Epithelial cell of proximal tubule (primary cell): ENCODE measurements around the gene REXO1. TPM values are rescaled to one million over a fixed set of nuclear protein-coding genes. Genes with fewer than 3 reads are reported as not detected.

Source experiments
- DNase-seq: peaks from one replicate; pipeline ENCODE4 v3.0.0-alpha.2; 2011; ENCODE audit warnings: low read depth
- H3K4me3 ChIP-seq: 2 replicates; pipeline ENCODE4 v1.5.1; 2011; ENCODE audit warnings: low read depth, mild to moderate bottlenecking, low read length
- total RNA-seq: library from RNA; depleted of rRNA; stranded (reverse); fragments of >200 nt; gene quantifications from 2 replicates; pipeline ENCODE4 v1.2.3, GENCODE V29; 2015
- TF ChIP-seq, protein P1 (sequence below): conservative IDR thresholded peaks from 2 replicates; pipeline ENCODE4 v1.5.1; 2012; ENCODE audit warnings: low read depth, mild to moderate bottlenecking, low read length

Gene REXO1
- total RNA-seq, 1 donor from 2014 or later, result 18.4 TPM

DNA sequence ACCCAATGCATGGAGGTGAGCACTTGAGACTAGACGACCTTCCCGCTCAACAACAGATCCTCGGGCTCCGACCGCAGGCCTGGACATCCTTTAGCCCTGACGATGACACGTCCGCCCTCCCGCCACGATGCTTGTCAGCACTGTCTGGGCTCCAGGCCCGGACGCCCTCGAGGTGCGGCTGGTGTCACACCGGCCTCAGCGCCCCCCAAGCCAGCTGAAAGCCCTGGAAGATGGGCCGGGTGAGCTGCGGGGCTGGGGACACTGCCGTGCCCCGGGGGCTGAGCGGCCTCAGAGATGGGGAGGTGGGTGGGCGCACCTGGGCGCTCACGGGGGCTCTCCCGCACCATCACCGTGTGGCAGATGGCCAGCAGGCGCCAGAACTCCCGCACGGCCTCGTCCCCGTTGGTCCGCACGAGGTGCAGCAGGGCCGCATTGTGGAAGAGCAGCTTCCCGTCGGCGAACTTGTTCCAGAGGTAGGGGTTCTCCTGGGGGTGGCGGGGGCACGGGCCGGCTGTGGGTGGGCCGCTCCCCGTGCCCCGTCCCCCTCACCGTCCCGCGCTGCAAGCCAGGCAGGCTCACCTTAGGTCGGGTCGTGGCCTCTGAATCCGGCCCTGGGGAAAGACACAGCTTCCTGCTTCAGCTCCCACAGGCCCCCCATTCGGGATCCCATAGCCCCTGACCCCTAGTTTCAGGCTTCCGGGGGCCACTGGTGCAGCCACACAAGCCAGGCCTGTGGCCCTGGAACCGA, 51.7 kb downstream of the REXO1 start:
- H3K4me3 ChIP-seq, result no peak overlapping the region
- no peak for DNase-seq
- TF ChIP-seq, protein P1, sequence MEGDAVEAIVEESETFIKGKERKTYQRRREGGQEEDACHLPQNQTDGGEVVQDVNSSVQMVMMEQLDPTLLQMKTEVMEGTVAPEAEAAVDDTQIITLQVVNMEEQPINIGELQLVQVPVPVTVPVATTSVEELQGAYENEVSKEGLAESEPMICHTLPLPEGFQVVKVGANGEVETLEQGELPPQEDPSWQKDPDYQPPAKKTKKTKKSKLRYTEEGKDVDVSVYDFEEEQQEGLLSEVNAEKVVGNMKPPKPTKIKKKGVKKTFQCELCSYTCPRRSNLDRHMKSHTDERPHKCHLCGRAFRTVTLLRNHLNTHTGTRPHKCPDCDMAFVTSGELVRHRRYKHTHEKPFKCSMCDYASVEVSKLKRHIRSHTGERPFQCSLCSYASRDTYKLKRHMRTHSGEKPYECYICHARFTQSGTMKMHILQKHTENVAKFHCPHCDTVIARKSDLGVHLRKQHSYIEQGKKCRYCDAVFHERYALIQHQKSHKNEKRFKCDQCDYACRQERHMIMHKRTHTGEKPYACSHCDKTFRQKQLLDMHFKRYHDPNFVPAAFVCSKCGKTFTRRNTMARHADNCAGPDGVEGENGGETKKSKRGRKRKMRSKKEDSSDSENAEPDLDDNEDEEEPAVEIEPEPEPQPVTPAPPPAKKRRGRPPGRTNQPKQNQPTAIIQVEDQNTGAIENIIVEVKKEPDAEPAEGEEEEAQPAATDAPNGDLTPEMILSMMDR, result no peak

DNA sequence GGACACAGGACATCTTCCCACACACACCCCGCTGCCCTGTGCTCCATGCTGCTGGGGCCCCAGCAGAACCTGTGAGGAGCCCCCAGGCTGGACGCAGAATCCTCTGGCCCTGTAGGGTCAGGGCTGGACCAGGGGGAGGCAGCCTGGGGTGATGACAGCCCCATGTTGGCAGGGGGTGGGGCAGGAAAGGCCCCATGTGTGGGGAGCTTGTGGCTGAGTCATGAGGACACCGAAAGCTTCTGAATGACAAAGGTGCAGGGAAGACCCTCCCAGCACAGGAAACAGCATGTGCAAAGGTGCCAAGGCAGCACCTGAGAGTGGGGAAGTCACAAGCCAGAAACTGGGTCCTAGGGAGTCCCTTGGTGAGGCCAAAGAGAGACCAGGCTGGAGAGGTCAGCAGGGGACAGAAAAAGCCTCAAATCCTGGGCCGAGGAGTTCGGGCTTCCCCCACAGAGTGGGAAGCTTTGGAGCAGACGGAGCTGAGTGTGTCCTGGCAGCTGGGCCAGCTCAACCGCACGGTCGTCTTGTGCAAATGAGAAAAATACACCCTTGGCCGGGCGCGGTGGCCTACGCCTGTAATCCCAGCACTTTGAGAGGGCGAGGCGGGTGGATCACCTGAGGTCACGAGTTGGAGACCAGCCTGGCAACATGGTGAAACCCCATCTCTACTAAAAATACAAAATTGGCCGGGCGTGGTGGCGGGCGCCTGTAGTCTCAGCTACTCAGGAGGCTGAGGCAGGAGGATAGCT, 53.7 kb downstream of the REXO1 start:
- no peak for DNase-seq
- TF ChIP-seq, protein P1, result no peak
- H3K4me3 ChIP-seq, result no peak overlapping the region

DNA sequence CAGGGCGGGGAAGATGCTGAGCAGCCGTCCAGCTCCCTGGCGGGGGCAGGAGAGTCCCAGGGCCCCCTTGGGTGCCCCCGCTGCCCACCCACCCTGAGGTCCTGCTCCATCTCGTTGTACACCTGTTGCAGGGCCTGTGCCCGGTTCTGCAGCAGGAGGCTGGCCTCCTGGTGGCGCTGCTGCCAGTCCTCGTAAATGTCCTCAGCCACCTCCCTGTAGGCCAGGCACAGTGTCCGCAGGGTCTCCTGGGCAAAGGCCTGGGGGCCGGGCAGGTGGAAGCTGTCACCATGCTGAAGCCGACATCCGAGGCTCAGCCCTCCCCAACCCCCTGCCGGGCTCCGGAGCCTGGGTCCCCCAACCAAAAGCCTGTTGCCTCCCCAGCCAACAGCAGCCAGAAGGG, 56.4 kb downstream of the REXO1 start:
- no peak for DNase-seq
- TF ChIP-seq, protein P1, result no peak
- H3K4me3 ChIP-seq, result no peak overlapping the region

DNA sequence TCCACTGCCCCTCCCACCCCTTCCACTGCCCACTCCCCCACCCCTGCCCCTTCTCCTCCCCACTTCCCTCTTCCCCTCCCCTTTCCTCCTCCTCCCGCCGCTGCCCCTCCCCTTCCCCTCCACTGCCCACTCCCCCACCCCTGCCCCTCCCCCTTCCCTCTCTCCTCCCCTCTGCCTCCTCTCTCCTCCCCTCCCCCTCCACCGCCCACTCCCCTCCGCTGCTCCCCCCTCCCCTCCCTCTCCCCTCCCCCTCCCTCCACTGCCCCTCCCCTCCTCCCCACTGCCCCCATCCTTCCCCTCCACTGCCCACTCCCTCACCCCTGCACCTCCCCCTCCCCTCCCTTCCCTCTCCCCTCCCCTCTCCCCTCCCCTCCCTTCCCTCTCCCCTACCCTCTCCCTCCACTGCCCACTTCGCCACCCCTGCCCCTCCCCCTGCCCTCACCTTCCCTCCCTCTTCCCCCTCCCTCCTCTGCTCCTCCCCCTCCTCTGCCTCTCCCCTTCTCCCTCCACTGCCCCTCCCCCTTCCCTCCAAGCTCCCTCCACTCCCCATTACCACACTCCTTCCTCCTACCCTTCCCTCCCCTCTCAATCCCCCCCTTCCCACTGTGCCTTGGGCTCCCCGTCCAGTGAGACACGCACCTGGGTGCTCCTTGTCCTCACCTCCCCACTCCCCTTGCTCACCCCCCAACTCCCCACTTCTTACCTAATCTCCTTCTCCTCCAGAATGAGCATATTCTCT, 58.1 kb downstream of the REXO1 start:
- DNase-seq, result no peak
- no peak overlapping the region for H3K4me3 ChIP-seq
- TF ChIP-seq, protein P1, result no peak

DNA sequence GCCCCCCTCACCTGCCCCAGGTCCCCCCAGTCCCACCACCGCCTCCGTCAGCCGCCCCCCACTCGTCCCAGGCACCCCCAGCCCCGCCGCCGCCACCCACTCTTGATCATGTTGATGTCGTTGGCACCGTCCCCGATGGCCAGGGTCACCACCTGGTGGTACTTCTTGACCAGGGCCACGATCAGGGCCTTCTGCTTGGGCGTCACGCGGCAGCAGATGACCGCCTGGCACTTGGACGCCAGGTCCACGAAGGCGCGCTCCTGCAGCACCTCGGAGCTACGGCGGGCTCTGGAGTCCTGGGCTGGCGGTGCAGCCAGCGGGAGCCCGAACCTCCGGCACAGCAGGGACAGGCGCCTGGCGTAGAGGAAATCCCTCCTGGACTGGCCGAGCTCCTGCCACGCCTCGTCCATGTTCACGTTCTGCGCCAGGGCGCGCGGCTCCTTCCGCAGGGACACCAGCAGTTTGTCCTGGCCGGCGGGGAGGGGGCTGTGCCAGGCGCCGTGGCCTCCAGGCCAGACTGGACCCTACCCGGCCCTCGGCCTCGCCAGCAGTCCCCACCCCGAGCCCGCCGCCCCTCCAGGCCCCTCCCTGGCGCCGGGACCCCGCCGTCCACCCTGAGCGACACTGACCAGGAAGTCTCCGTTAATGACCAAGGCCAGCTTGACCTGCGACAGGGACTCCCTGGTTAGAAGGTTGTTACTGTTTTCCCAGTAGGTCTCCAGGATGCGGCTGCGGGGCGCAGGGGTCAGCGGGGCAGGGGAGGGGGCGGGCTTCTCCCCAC, 58.8 kb downstream of the REXO1 start:
- TF ChIP-seq, protein P1, result no peak
- no peak overlapping the region for H3K4me3 ChIP-seq
- no peak for DNase-seq

DNA sequence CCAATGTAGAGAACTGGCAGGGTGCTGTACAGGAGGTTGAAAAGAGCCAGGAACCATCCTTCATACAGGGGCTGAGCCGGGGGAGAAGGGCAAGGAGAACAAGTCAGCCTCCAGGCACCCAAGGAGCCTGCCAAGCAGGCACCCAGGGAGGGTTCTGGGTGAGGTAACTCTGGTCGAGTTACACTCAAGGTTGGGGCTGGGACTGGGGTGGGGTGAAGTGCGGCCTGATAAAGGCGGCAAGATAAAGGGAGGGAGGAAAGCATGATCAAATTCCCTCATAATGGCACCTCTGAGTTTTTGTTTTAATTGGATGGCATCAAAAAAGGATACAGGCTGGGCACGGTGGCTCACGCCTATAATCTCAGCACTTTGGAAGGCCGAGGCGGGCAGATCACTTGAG, 61.2 kb downstream of the REXO1 start:
- H3K4me3 ChIP-seq, result no peak overlapping the region
- DNase-seq, result no peak
- TF ChIP-seq, protein P1, result no peak
